ENCODE results near the gene ABHD17A.

GRCh38 chr19:1905110-1905862 is 20.0 kb upstream of the ABHD17A start, which contains the start of the genes ADAT3 and SCAMP4:
- TF ChIP-seq CTCF (conservative IDR thresholded peaks at IDR 0.05 in 1 of 2, IDR thresholded peaks at IDR 0.05 in 1 of 2; ENCODE audit: low read depth in 1 of 2, low read length in 2 of 2) (no peak), EZH2 (IDR thresholded peaks at IDR 0.05; ENCODE audit: low read length, missing control alignments) (no peak)
